OCI-LY7 (cell line): ENCODE measurements around the gene MAPRE3. TPM values are rescaled to one million over a fixed set of nuclear protein-coding genes. Genes with fewer than 3 reads are reported as not detected.

Source experiments
- BruUV-seq: library from RNA; stranded (reverse); fragments of 400-500 nt; replicated peaks from 2 replicates; lab custom pipeline; 2021; lab: Mats Ljungman, UMichigan
- CTCF ChIA-PET: fragments of 300-600 bp; sonication (Branson Sonifier 250); formaldehyde crosslinking; loops from one replicate; lab custom pipeline; 2022; ENCODE audit warnings: antibody characterized with exemption; ENCODE audit not compliant: unreplicated experiment; lab: Charles Lee
- POLR2A ChIA-PET: fragments of 300-600 bp; sonication (Branson Sonifier 250); formaldehyde crosslinking; loops from one replicate; lab custom pipeline; 2022; ENCODE audit warnings: antibody characterized with exemption; lab: Charles Lee
- DNase-seq: peaks from one replicate; pipeline ENCODE4 v3.0.0-alpha.2; 2015; ENCODE audit warnings: low spot score
- H2AFZ ChIP-seq: fragments of 200-600 bp; sonication (generic), shearing (Covaris generic); 2 replicates; pipeline ENCODE4 v1.6.1; 2014; ENCODE audit warnings: mild to moderate bottlenecking, antibody characterized with exemption, low read length, moderate library complexity
- H3K27ac ChIP-seq: fragments of 200-600 bp; sonication (generic); 2 replicates; pipeline ENCODE4 v1.5.1; 2014; ENCODE audit warnings: mixed run types, low read depth, mild to moderate bottlenecking, moderate library complexity, low read length, inconsistent platforms; ENCODE audit not compliant: poor library complexity, severe bottlenecking
- H3K36me3 ChIP-seq: fragments of 200-600 bp; sonication (generic); 2 replicates; pipeline ENCODE4 v1.6.1; 2014; ENCODE audit warnings: mild to moderate bottlenecking, antibody characterized with exemption, low read length, moderate library complexity, mixed read lengths; ENCODE audit not compliant: insufficient read depth
- H3K4me1 ChIP-seq: fragments of 200-600 bp; sonication (generic); 2 replicates; pipeline ENCODE4 v1.5.1; 2014; ENCODE audit warnings: mild to moderate bottlenecking, low read length; ENCODE audit not compliant: insufficient read depth, poor library complexity, severe bottlenecking
- H3K4me2 ChIP-seq: fragments of 200-600 bp; sonication (generic); 2 replicates; pipeline ENCODE4 v1.6.1; 2014; ENCODE audit warnings: mild to moderate bottlenecking, low read length
- H3K4me3 ChIP-seq: fragments of 200-600 bp; sonication (generic); 2 replicates; pipeline ENCODE4 v1.5.1; 2014; ENCODE audit warnings: mild to moderate bottlenecking, low read depth, low read length; ENCODE audit not compliant: poor library complexity, severe bottlenecking
- H3K79me2 ChIP-seq: fragments of 200-600 bp; sonication (generic); 2 replicates; pipeline ENCODE4 v1.6.1; 2016; ENCODE audit warnings: low read depth, mild to moderate bottlenecking, low read length, moderate library complexity, mixed read lengths; ENCODE audit not compliant: insufficient read depth
- H3K9me2 ChIP-seq: fragments of 200-600 bp; sonication (generic); 2 replicates; pipeline ENCODE4 v1.6.1; 2016; ENCODE audit warnings: mild to moderate bottlenecking, low read length, mixed read lengths; ENCODE audit not compliant: insufficient read depth
- H3K9me3 ChIP-seq: fragments of 200-600 bp; sonication (generic); 2 replicates; pipeline ENCODE4 v1.6.1; 2014; ENCODE audit warnings: mild to moderate bottlenecking, mixed run types, low read length, mixed read lengths
- H4K20me1 ChIP-seq: fragments of 200-600 bp; sonication (generic); 2 replicates; pipeline ENCODE4 v1.6.1; 2014; ENCODE audit warnings: mild to moderate bottlenecking, antibody characterized with exemption, low read length, moderate library complexity, mixed read lengths; ENCODE audit not compliant: insufficient read depth
- EZH2phosphoT487 ChIP-seq: fragments of 200-600 bp; sonication (generic); IDR thresholded peaks from 2 replicates; pipeline ENCODE4 v1.6.1; 2018; ENCODE audit warnings: low read depth, borderline replicate concordance, mild to moderate bottlenecking, mixed run types, antibody characterized with exemption, low read length, moderate library complexity, mixed read lengths
- intact Hi-C: fragments of 100-400 bp; cut with micrococcal nuclease; formaldehyde crosslinking; loops from one replicate; pipeline ENCODE4 v1.10.0; 2022; ENCODE audit not compliant: unreplicated experiment
- total RNA-seq, 2 experiments: library from RNA; depleted of rRNA in 1 of 2; stranded (reverse); fragments of >200 nt in 1 of 2; shearing (Covaris generic) in 1 of 2; gene quantifications; 2 replicates each; pipeline ENCODE4 v1.2.3, GENCODE V29; 2014 to 2022
- TF ChIP-seq, protein P1 (sequence below): fragments of 200-600 bp; sonication (generic); conservative IDR thresholded peaks from 2 replicates; pipeline ENCODE4 v1.5.1; 2014; ENCODE audit warnings: mild to moderate bottlenecking, antibody characterized with exemption, low read length, moderate library complexity, mixed read lengths

Gene MAPRE3
- total RNA-seq, 2 experiments from 2014 or later = not detected

DNA sequence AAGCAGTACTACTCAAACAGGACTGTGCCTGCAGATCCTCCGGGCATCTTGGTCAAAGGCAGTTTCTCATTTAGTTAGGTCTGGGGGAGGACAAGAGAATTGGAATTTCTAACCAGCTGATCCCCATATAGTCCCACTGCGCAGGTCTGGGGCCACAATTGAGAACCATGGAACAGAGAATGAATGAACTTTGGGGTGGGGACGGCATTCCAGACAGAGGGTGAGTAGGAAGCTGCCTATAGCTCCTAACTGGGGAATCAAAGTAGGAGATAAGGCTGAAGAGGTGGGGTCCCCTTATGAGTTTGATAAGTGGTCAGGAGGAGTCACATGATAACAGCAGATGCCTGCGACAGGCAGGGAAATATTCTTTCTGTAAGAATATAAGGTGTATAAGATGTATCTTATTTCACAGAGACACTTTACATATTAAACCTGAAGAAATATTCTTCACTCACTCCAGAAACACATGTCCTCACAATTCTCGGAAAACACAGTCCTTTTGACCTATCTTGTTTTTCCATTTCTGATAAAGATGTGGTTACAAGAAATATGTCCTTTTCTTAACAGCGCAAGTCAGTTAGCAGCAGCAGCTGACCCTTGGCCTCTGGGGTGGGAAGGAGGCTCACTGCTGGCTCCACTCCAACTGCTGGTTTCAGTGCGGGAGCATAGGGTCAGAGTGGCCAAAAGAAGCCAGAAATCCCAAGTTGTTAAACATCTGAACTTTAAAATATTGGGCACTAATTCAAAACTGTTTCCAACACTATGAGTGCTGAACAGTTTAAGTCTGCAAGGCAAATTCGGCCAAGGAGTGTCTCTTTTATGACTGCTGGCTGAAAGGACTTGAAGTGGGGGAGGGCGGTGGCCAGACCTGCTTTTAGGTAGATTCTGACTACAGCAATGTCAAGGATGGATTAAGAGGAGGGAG is 49.8 kb downstream of the MAPRE3 start:
- Histone ChIP-seq H3K9me2 (no peaks in the 10 kb centered on the region), H3K27ac (no peak overlapping the region), H3K79me2 (no peaks in the 10 kb centered on the region), H3K4me3 (no peak overlapping the region), H3K4me1 (peaks cover 9% of the 10 kb centered on the region), H3K9me3 (no peaks in the 10 kb centered on the region), H3K4me2 (no peak overlapping the region), H3K36me3 (no peaks in the 10 kb centered on the region), H4K20me1 (no peaks in the 10 kb centered on the region), H2AFZ (no peak overlapping the region)
- intact Hi-C loops = loop anchor here (5.0 kb wide), 1 partner anchor 173 kb away; the partner anchor contains the start of gene DPYSL5
- no peak; the same call in 1 of the 2 replicates for TF ChIP-seq EZH2phosphoT487
- TF ChIP-seq, protein P1, sequence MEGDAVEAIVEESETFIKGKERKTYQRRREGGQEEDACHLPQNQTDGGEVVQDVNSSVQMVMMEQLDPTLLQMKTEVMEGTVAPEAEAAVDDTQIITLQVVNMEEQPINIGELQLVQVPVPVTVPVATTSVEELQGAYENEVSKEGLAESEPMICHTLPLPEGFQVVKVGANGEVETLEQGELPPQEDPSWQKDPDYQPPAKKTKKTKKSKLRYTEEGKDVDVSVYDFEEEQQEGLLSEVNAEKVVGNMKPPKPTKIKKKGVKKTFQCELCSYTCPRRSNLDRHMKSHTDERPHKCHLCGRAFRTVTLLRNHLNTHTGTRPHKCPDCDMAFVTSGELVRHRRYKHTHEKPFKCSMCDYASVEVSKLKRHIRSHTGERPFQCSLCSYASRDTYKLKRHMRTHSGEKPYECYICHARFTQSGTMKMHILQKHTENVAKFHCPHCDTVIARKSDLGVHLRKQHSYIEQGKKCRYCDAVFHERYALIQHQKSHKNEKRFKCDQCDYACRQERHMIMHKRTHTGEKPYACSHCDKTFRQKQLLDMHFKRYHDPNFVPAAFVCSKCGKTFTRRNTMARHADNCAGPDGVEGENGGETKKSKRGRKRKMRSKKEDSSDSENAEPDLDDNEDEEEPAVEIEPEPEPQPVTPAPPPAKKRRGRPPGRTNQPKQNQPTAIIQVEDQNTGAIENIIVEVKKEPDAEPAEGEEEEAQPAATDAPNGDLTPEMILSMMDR = no peak
- ChIA-PET CTCF (no interaction called here), POLR2A (no interaction called here)
- no peak for DNase-seq
- BruUV-seq = no TSS peak

DNA sequence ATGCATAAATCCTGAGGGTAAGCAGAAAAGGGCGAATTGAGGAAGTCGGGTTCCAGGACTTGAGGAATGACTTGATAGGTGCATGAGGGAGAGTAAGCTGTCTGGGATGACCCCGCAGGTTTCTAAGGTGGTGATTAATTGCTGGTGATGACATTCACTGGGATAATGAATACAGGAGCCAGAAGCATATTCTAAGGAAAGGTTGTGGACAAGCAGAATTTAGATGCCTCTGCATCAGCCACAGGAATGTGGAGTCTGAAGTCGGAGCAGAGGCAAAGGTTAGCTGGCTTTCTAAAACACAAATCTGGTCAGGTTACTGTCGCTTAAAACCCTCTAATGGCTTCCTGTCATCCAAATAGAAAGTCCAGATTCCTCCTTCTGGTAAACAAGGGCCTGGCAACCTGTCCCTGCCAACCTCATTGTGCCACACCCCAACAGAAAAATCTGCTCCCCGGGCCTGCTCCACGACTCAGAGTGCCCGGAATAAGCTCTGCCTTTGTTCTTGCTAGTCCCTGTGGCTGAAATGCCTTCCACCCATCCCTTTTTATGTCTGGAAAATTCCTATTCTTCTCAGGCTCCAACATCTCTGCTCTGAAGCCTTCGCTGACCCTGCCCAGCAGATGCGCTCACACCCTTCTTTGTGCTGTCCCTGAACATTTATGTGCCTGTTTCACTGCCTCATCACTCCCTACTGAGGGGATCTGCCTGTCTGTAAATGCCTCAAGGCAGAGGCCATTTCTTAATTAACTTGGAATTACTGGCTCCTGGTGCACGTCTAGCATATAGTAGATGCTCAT is 51.0 kb downstream of the MAPRE3 start:
- H3K4me2 ChIP-seq = no peak overlapping the region
- TF ChIP-seq, protein P1 = no peak
- no peak for TF ChIP-seq EZH2phosphoT487

More for the DNA sequence above, 51.0 kb downstream of the MAPRE3 start:
- H3K4me3 ChIP-seq = no peak overlapping the region
- H3K79me2 ChIP-seq = no peaks in the 10 kb centered on the region
- DNase-seq = no peak
- no peaks in the 10 kb centered on the region for H4K20me1 ChIP-seq
- H2AFZ ChIP-seq = no peak overlapping the region
- H3K4me1 ChIP-seq = peaks cover 3% of the 10 kb centered on the region
- intact Hi-C loops = no loop called here
- H3K36me3 ChIP-seq = no peaks in the 10 kb centered on the region
- ChIA-PET CTCF (no interaction called here), POLR2A (no interaction called here)
- H3K27ac ChIP-seq = no peak overlapping the region
- no TSS peak for BruUV-seq
- no peaks in the 10 kb centered on the region for H3K9me2 ChIP-seq
- no peaks in the 10 kb centered on the region for H3K9me3 ChIP-seq
